Eye (tissue), 1 donor: ENCODE data around the gene HHIPL1.
A peak's percentile ranks its signal among the peaks of the same experiment; 100 is the strongest.

Source experiments
- DNase-seq: peaks from one replicate; pipeline ENCODE4 v3.0.0-alpha.2; 2015

HHIPL1 gene

GRCh38 chr14:99612071-99612737, 32.7 kb upstream of the HHIPL1 start:
- no peak for DNase-seq

- DNase-seq: no peak
Observed at GRCh38 chr14:99612738-99613330, 32.1 kb upstream of the HHIPL1 start.

GRCh38 chr14:99615497-99616157, 29.3 kb upstream of the HHIPL1 start:
- DNase-seq: no peak

DNA sequence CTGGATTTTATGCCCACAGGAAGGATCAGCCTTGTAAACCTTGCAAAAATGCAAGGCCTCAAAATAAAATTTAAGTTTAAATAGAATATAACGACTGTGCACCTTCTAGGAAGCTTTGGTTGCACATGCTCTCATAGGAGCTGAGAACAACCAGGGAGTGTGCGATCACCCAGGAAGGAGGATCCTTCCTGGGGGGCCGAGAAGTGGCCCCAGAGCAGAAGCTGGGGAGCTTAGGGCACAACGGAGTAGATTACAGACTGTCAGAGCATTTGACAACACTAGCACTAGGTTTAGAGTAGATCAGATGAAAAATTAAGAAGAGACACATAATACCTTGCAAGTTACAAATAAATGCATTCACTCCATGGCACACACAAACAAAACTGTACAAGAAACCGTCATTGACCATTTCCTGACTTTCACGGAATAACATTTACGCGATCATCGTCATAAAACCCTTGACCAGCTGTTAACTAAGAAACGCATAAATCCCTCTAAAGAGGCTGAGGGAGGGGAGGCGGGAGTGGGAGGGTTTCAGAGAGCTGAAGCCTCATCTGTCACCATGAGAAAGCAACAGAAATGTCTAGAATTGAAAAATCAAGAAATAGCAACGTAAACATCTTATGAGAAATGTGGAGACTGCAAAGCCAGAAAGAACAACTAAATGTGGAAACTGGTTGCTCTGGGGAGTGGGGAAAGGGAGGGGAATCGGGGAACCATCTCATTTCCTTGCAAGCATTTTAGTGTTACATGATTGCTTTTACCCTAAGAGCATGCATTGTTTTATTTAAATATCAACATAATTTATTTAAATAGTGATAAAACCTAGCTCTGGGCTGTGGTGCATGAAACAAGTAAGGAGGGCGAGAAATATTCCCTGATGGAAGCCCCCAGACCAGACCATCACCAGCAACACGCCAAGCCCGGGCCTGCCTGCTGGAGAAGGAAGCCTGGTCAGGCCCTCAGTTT, 27.8 kb upstream of the HHIPL1 start:
- no peak for DNase-seq

- DNase-seq: peak; percentile 82
Observed at GRCh38 chr14:99619835-99620834, 24.8 kb upstream of the HHIPL1 start.

DNA sequence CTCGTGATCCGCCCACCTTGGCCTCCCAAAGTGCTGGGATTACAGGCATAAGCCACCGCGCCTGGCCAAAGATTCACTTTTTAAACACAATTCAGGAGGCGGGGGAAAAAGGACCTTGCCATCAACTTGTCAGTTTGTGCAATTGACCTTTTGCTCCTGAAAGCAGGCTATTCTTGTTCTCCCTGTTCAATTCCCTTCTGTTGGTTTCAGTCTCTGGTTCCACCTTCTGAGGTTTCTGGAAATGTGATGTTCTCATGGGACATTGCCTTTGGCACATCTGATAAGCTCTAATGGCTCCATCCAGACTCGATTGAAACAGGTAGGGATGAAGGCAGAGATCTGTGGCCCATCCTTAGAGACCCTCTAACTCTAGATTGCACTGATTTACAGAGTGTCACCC, 23.0 kb upstream of the HHIPL1 start:
- DNase-seq: no peak

DNA sequence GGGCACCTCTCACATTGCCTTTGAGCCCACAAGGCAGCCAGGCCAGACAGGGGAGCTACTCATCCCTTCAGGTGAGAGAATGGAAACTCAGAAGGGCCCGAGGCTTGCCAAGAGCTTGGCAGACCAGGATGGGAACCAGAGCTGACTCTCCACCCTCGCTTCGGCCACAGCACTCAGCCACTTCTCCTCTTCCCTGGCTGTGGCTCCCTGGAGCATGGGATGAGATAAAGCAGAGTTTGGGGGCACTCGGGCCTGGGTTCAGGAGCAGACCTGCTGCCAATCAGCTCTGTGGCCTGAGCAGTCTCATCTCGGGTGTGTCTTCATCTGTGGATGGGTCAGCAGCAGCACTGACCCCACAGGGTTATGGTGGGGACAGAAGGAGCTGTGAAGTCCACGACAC, 20.9 kb upstream of the HHIPL1 start:
- DNase-seq: no peak

DNA sequence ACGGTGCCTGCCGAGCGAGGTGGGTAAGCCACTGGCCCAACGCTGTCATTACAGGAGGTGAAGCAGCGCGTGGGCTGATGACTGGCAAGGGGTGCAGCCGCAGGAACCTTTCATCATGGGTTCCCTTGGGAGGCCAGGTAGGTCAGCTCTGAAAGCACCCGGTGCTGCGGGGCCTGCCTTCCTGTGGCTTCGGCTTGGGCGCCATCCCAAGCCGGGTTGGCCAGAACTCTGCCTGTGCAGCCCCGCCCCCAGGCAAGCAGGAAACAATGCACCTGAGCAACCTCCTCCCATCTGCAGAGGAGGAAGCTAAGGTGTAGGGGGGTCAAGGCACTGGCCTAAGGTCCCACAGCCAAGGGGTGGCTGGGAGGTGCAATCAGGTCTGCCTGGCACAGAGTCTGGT, 20.0 kb upstream of the HHIPL1 start:
- DNase-seq: no peak

GRCh38 chr14:99625476-99625875, 19.5 kb upstream of the HHIPL1 start:
- no peak for DNase-seq

GRCh38 chr14:99626041-99626648, 18.8 kb upstream of the HHIPL1 start:
- DNase-seq: no peak

- DNase-seq: no peak
Observed at GRCh38 chr14:99627100-99627499, 17.8 kb upstream of the HHIPL1 start.

GRCh38 chr14:99627510-99628381, 17.2 kb upstream of the HHIPL1 start:
- DNase-seq: no peak

DNA sequence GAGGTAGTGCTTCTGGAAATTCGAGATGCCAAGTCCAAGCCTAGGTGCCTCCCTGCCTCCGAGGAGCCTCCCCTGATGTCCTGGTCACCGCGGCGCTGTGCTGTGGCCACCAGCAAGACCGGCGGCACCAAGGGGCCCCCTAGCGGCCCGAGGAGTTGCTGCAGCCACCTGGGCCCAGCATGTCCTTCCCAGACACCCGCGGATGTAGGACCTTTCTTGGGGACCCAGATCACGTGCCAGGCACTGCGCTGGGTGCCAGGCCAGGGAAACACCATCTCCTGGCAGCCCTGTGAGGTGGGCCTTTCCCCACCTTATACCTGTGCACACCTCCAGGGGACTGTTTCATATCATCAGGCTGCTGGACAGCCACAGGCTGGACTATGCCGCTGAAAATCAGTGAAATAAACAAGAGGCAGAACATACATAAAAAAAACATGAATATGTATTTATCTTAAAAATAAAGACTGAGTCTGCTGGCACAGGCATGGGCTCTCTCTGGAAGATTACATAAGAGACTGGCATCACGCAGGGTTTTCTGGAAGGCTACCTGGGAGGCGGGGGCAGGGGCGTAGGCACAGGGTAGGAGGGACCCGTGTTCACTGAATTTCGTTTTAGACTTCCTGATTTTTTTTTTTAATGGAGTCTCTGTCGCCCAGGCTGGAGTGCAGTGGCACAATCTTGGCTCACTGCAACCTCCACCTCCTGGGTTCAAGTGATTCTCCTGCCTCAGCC, 15.9 kb upstream of the HHIPL1 start:
- DNase-seq: peak; percentile 89

DNA sequence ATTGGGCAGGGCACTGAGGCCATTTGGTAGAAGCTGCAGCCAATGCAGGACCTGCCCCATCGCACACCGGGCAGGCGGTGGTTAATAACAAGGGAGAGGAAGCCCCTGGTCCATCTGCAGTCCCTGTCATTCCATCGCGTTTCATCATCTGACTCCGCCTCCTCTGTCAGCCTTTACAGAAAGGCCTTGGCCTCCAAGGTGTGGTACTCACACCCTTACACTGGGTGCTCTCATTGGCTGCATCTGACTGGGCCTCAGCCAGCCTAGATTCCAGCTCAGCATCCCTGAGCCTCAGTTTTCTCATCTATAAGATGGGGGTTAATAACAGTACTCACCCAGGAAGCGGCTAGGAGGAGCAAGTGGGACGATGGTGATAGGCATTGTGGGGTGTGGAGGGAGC, 14.7 kb upstream of the HHIPL1 start:
- DNase-seq: no peak

DNA sequence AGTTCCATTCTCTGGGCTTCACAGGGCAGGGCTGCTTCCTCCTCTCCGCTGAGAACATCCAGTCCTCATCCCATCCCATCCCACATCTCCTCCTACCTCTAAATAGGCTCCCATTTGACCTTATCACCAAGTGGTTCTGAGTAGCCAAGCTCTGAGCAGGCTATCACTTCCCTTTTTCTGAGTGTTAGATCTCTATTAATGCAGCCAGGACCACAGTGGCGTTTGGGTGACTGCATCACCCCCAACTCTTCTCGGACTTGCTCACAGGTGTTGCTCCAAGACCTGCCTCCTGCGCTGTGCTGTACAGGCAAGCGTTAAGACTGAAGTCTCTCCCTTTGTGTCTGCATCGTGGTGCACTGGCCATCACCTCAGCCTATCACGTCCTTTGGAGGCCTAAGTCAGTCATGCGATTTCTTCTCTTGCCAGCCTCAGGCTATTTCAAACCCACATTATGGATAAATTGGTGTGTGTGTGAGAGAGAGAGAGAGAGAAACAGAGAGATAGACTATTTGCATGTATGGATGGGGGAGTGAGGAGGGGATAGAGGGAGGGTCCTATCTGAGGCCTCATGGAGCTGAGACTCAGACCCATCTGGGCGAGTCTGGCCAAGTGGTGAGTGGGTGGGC, 12.4 kb upstream of the HHIPL1 start:
- no peak for DNase-seq

- DNase-seq: no peak
Observed at GRCh38 chr14:99633141-99633540, 11.8 kb upstream of the HHIPL1 start.

GRCh38 chr14:99633918-99634317, 11.0 kb upstream of the HHIPL1 start:
- peak; percentile 49 for DNase-seq

- no peak for DNase-seq
Observed at GRCh38 chr14:99634443-99634842, 10.5 kb upstream of the HHIPL1 start.

GRCh38 chr14:99635116-99635515, 9.8 kb upstream of the HHIPL1 start:
- no peak for DNase-seq
